ENCODE results near the gene MGAT5. TPM values are rescaled to one million over a fixed set of nuclear protein-coding genes. Genes with fewer than 3 reads are reported as not detected.

Gene MGAT5
- total RNA-seq, 1 donor from 2014 or later: 98.7 TPM

GRCh38 chr2:134440336-134440909, 186.6 kb downstream of the MGAT5 start:
- peaks cover 39% of the 10 kb centered on the region for H3K4me1 ChIP-seq
- no peaks in the 10 kb centered on the region for H3K9me3 ChIP-seq (replicated peaks)
- H3K36me3 ChIP-seq: peaks cover 53% of the 10 kb centered on the region
- DNase-seq: no peak
- TF ChIP-seq CTCF (IDR thresholded peaks at IDR 0.05; ENCODE audit: borderline replicate concordance): no peak
- H3K27me3 ChIP-seq (ENCODE audit: low read depth): no peaks in the 10 kb centered on the region
- H3K27ac ChIP-seq (replicated peaks): peak overlapping the region; percentile 59
- no peak overlapping the region for H3K4me3 ChIP-seq
- intact Hi-C loops (cut with micrococcal nuclease): no loop called here

GRCh38 chr2:134441153-134441863, 187.4 kb downstream of the MGAT5 start:
- no peak overlapping the region for H3K4me3 ChIP-seq
- peak overlapping the region; percentile 59 for H3K27ac ChIP-seq (replicated peaks)
- no peaks in the 10 kb centered on the region for H3K27me3 ChIP-seq (ENCODE audit: low read depth)
- no peaks in the 10 kb centered on the region for H3K9me3 ChIP-seq (replicated peaks)
- DNase-seq: peak; percentile 52
- intact Hi-C loops (cut with micrococcal nuclease): no loop called here
- H3K36me3 ChIP-seq: peaks cover 52% of the 10 kb centered on the region
- no peak for TF ChIP-seq CTCF (IDR thresholded peaks at IDR 0.05; ENCODE audit: borderline replicate concordance)
- H3K4me1 ChIP-seq: peaks cover 48% of the 10 kb centered on the region

- Histone ChIP-seq H3K27me3 (ENCODE audit: low read depth) (no peaks in the 10 kb centered on the region), H3K27ac (replicated peaks) (no peak overlapping the region), H3K4me1 (peaks cover 55% of the 10 kb centered on the region), H3K9me3 (replicated peaks) (no peaks in the 10 kb centered on the region), H3K4me3 (no peak overlapping the region), H3K36me3 (peaks cover 49% of the 10 kb centered on the region)
- DNase-seq: no peak
- intact Hi-C loops (cut with micrococcal nuclease): no loop called here
- TF ChIP-seq CTCF (IDR thresholded peaks at IDR 0.05; ENCODE audit: borderline replicate concordance): no peak
These were observed 190.1 kb downstream of the MGAT5 start for GRCh38 chr2:134443814-134444480.

- Histone ChIP-seq H3K27me3 (ENCODE audit: low read depth) (no peaks in the 10 kb centered on the region), H3K4me1 (peaks cover 55% of the 10 kb centered on the region), H3K9me3 (replicated peaks) (no peaks in the 10 kb centered on the region), H3K36me3 (peaks cover 45% of the 10 kb centered on the region), H3K27ac (replicated peaks) (no peak overlapping the region), H3K4me3 (no peak overlapping the region)
- TF ChIP-seq CTCF (IDR thresholded peaks at IDR 0.05; ENCODE audit: borderline replicate concordance): no peak
- DNase-seq: no peak
- intact Hi-C loops (cut with micrococcal nuclease): loop anchor here (5.0 kb wide), 1 partner anchor 558 kb away; no protein-coding TSS in a partner anchor
These were observed 191.2 kb downstream of the MGAT5 start for GRCh38 chr2:134445116-134445515.

- TF ChIP-seq CTCF (IDR thresholded peaks at IDR 0.05; ENCODE audit: borderline replicate concordance): no peak
- no peak overlapping the region for H3K4me3 ChIP-seq
- no peak overlapping the region for H3K27ac ChIP-seq (replicated peaks)
- H3K9me3 ChIP-seq (replicated peaks): no peaks in the 10 kb centered on the region
- intact Hi-C loops (cut with micrococcal nuclease): loop anchor here (5.0 kb wide), 1 partner anchor 559 kb away; no protein-coding TSS in a partner anchor
- DNase-seq: no peak
- peaks cover 44% of the 10 kb centered on the region for H3K36me3 ChIP-seq
- H3K4me1 ChIP-seq: peaks cover 47% of the 10 kb centered on the region
- H3K27me3 ChIP-seq (ENCODE audit: low read depth): no peaks in the 10 kb centered on the region
These were observed 192.1 kb downstream of the MGAT5 start for GRCh38 chr2:134445985-134446382.

All from left ventricle myocardium inferior (tissue), 1 donor.